NK-92 treated with Interleukin-12 subunit alpha and Interleukin-12 subunit beta, amount 100 ng/mL, for 24 hours (cell line): ENCODE measurements around the gene USP48.
"Not testable (repeated sequence)": the region's sequence is repeated elsewhere in the genome, so short reads cannot be mapped to it uniquely, and the experiment has no call there.

Source experiments
- DNase-seq: peaks from one replicate; lab custom pipeline; 2025; lab: John Stamatoyannopoulos, UW

Gene USP48

DNA sequence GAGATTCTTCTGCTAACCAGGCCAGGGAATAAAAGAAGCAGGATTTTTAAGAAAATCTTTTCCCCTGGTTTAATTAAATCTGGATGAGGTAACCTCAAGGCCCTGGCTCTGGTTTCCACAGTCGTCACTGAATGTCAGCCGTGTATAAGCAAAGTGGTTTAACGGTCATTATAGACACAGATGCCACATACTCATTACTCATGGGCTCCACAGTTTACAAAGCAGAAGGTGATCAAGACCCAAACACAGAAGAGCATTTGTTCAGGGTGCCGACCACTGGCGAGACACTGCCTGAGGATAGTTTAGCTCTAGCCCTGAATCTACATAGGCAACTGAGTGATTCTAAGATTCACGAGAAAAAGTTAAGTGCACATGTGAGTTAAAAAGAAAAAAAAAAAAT is 86.0 kb downstream of the USP48 start:
- DNase-seq, result no peak

GRCh38 chr1:21693732-21694131 is 89.2 kb downstream of the USP48 start:
- DNase-seq, result no peak

DNA sequence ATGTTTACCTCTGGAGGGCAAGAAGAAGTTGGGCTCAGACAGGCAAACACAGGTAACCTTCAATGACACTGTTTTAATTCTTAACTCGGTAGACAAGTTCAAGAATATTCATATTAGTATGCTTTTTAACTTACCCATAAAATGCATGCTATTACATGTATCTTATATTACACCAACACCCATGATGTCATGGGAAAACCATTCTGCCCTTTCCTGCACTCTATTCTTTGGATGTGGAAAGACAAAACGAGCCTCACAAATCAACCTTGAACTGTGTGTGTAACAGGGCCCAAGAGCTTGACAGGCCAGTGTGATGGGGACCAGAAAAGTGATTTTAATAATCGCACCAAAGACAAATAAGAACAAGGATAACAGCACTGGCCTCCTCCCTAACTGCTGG is 91.2 kb downstream of the USP48 start:
- no peak for DNase-seq

- no peak for DNase-seq
Observed at GRCh38 chr1:21689661-21690372, 93.1 kb downstream of the USP48 start.

GRCh38 chr1:21687081-21687529 is 95.8 kb downstream of the USP48 start:
- DNase-seq, result no peak

DNA sequence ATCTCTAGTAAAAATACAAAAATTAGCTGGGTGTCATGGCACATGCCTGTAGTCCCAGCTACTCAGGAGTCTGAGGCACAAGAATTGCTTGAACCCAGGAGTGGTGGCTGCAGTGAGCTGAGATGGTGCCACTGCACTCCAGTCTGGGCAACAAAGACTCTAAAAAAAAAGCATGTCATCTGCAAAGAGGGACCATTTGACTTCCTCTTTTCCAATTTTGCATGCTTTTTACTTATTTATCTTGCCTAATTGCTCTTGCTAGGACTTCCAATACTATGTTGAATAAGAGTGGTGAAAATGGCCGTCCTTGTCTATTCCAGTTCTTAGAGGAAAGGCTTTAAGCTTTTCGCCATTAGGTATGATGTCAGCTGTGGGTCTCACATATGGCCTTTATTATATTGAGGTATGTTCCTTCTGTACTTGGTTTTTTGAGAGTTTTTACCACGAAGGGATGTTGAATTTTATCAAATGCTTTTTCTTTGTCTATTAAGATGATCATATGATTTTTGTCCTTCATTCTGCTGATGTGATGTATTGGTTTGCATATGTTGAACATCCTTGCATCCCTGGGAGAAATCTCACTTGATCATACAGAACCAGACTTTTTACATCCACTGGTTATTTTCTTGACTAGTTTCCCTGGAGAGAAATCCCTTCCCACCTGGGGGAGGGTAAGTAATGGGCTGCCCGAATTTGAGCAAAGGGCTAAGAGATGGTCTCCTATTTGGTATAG is 96.8 kb downstream of the USP48 start:
- DNase-seq, result no peak

DNA sequence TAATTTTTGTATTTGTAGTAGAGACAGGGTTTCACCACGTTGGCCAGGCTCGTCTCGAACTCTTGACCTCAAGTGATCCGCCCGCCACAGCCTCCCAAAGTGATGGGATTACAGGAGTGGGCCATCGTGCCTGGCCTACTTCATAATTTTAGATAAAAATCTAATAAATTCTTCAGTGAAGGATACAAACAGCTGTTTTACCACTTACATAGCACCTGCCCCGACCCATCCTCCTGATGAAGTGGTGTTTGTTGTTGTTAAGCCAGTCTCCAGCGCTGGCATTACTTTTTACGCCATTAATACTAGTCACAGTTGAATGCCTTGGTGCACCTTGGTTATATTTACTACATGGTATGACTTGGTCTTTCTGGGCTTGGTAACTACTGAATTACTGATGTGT is 101.5 kb downstream of the USP48 start:
- no peak for DNase-seq

- no peak for DNase-seq
Observed at GRCh38 chr1:21680918-21681317, 102.0 kb downstream of the USP48 start.

DNA sequence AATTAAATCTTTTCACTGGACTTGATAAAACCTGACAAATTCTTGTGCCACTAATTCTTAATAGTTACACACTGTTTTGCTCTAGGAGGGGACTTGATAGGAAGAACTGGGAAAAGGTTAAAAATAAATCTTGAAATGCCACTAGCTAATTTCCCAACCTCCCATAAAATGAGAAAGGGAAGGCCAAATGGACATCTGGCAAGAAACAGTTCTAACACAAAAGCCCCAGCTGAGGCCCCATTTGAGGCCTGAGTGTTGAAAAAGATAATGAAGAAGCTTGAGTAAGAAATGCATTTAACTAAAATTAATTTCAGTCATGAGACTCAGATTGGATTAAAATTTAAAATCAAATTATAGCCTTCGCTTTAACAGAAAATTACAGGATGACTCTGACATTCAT is 102.6 kb downstream of the USP48 start:
- DNase-seq, result no peak

DNA sequence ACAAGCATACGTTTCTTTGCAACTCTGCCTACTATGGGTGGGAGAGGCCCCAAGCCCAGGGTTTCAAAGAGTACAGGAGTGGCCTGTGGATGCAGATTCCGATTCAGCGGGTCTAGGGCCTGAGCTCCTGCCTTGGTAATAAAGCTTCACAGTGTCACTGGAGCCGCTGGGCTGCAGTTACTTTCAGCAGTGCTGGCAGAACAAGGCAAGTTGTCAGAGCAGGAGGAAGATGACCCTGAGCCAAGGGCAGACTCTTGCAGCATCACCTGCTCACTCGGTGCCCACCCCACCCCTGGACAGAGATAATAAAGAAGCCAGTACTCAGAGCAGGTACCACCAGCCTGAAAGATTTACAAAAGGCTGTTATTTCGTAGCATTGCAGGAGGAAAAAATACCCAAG is 105.8 kb downstream of the USP48 start:
- DNase-seq, result no peak

- DNase-seq, result no peak
Observed at GRCh38 chr1:21674957-21675356, 108.0 kb downstream of the USP48 start.

GRCh38 chr1:21673853-21674252 is 109.1 kb downstream of the USP48 start:
- not testable (repeated sequence) for DNase-seq

- no peak for DNase-seq
Observed at GRCh38 chr1:21673277-21673780, 109.6 kb downstream of the USP48 start.

DNA sequence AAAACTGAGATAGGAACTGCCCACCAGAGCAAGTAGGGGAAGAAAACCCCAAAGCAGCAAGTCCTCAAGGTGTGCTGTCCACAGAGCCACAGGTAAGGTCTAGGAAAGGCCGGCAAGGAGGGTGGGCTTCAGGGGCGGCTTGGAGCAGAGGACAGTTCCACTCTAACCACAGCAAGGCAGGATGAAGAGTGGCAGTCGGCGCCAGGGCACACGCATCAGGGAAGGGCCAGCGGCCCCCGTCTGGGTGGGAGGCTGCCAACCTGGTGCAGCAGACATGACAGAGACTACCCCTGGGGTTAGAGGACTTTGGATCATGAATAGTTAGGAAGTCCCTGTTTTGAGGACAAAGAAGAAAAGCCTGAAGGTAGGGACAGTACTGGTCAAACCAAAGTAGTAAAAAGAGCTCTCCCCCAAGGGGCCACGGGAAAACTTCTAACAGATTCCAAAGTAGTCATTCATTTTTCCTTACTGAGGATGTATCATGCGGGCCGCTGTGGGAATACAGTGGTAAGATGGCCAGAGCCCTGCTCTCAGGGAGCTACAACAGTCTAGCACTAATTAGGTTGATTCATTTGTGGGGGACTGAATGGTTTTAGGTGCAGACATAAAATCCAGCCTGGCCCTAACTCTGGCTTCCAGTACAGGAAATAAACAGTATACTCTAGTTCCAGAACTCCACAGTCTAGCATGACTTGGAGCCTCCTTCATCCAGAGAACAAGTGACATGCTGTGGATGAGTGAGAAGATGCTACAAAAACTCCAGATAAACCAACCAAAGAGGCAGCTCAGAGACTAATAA is 110.3 kb downstream of the USP48 start:
- DNase-seq, result no peak

DNA sequence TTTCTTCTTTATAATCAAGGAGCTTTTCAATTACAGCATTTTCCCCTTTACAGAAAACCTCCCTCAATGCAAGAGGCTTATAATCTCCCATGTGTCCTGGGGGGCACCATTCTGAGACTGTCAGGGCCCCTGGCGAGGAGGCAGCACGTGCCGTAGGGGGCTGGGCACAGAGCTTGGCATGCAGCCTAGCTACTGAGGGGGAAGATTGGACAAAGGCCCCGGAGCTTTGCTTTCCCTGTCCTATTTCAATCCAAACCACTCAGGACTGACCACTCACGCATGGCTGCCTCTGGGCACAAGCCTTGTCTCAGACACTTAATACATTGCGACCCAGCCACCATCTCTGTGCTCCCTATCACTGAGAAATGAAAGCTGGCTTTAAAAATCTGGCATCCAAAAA is 111.0 kb downstream of the USP48 start:
- no peak for DNase-seq

GRCh38 chr1:21670956-21671902 is 111.7 kb downstream of the USP48 start:
- no peak for DNase-seq

DNA sequence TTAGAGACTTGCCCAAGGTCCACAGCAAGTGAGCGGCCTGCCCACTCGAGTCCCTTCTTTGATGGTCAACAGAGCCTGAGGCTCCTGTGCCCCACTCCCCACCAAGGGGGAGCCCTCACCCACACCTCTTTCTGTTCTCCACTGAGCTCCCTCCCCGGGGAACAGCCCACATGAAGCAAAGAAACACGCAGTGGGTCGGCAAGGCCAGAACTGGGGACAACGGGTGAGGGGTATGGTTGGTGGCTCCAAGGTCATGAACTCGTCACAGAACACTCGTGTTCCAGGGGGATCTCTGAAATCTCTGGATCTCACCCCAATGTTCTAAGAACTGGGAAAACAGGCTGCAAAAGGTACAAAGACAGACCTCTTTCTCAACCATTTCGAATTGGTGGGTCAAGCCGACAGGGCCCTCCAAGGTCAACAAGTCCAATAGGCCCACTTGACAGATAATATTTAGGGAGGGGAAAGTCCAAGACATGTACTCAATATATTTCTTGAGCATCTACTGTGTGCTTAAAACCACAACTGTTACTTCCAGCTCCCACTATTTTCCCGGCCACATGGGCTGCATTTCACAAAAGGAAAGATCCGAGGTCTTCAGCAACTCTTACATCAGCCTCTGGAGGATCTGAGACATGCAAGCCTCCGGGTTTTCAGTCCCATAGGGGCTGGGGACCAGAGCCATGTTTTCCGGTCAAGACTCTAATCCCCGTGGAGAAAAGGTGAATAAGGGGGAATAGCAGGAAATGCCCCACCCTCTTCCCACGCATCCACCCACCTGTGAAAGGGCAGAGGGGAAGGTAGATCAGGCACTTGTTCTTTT is 112.7 kb downstream of the USP48 start:
- DNase-seq, result no peak

- DNase-seq, result no peak
Observed at GRCh38 chr1:21669258-21670058, 113.5 kb downstream of the USP48 start, which contains the start of gene RAP1GAP. Gene RAP1GAP, minus strand, starts transcription at chr1:21669357. Its CDS starts 49,325 bp downstream, at chr1:21620032.

GRCh38 chr1:21668951-21669257 is 114.0 kb downstream of the USP48 start:
- no peak for DNase-seq
